TTC549 (cell line): ENCODE results near the gene PRKACB.
"Not testable (repeated sequence)": the region's sequence is repeated elsewhere in the genome, so short reads cannot be mapped to it uniquely, and the experiment has no call there.

Experiments
- FAIRE-seq: peaks from 2 replicates; lab custom pipeline; 2012; peaks lifted over from hg19 to GRCh38; lab: Jason Lieb, UNC

PRKACB gene

GRCh38 chr1:84223751-84224432, 79.8 kb downstream of the PRKACB start:
- FAIRE-seq, result no peak

GRCh38 chr1:84224905-84225304, 80.8 kb downstream of the PRKACB start:
- FAIRE-seq, result no peak

- no peak for FAIRE-seq
Measured at GRCh38 chr1:84225646-84226045, 81.6 kb downstream of the PRKACB start.

GRCh38 chr1:84232676-84233075, 88.6 kb downstream of the PRKACB start:
- FAIRE-seq, result not testable (repeated sequence)

- no peak for FAIRE-seq
Measured at GRCh38 chr1:84236256-84236655, 92.2 kb downstream of the PRKACB start.

GRCh38 chr1:84242641-84243040, 98.6 kb downstream of the PRKACB start:
- no peak for FAIRE-seq

- no peak for FAIRE-seq
Measured at GRCh38 chr1:84245563-84245962, 101.5 kb downstream of the PRKACB start.

GRCh38 chr1:84246213-84246612, 102.1 kb downstream of the PRKACB start:
- no peak for FAIRE-seq

- FAIRE-seq, result no peak
Measured at GRCh38 chr1:84247425-84248220, 103.6 kb downstream of the PRKACB start.

- FAIRE-seq, result no peak
Measured at GRCh38 chr1:84250668-84251067, 106.6 kb downstream of the PRKACB start.

- FAIRE-seq, result no peak
Measured at GRCh38 chr1:84253036-84253435, 109.0 kb downstream of the PRKACB start.

- no peak for FAIRE-seq
Measured at GRCh38 chr1:84253891-84254290, 109.8 kb downstream of the PRKACB start.

- no peak for FAIRE-seq
Measured at GRCh38 chr1:84254703-84255238, 110.7 kb downstream of the PRKACB start.

GRCh38 chr1:84255582-84255981, 111.5 kb downstream of the PRKACB start:
- no peak for FAIRE-seq

- no peak for FAIRE-seq
Measured at GRCh38 chr1:84257617-84258016, 113.5 kb downstream of the PRKACB start.

- no peak for FAIRE-seq
Measured at GRCh38 chr1:84259376-84259775, 115.3 kb downstream of the PRKACB start.

GRCh38 chr1:84259989-84260388, 115.9 kb downstream of the PRKACB start:
- FAIRE-seq, result no peak

- FAIRE-seq, result no peak
Measured at GRCh38 chr1:84260852-84261518, 116.9 kb downstream of the PRKACB start.

- FAIRE-seq, result no peak
Measured at GRCh38 chr1:84264961-84265360, 120.9 kb downstream of the PRKACB start.

- FAIRE-seq, result no peak
Measured at GRCh38 chr1:84265867-84266266, 121.8 kb downstream of the PRKACB start.

- FAIRE-seq, result no peak
Measured at GRCh38 chr1:84266748-84267147, 122.7 kb downstream of the PRKACB start.

- FAIRE-seq, result no peak
Measured at GRCh38 chr1:84267476-84267875, 123.4 kb downstream of the PRKACB start.

GRCh38 chr1:84268346-84268745, 124.3 kb downstream of the PRKACB start:
- FAIRE-seq, result no peak
